Iris pigment epithelial cell (primary cell): ENCODE data around the gene DAPP1.

Source experiments
- DNase-seq: peaks from one replicate; pipeline ENCODE4 v3.0.0-alpha.2; 2011; ENCODE audit warnings: low read depth

The DAPP1 gene

GRCh38 chr4:99915449-99915848 lies 98.8 kb downstream of the DAPP1 start:
- DNase-seq, result peak; percentile 69

- no peak for DNase-seq
Measured at GRCh38 chr4:99917575-99917974, 100.9 kb downstream of the DAPP1 start.

GRCh38 chr4:99918656-99919055 lies 102.0 kb downstream of the DAPP1 start:
- DNase-seq, result no peak
